Urinary bladder (tissue), 4 donors: ENCODE measurements around the gene ACSF3. TPM values are rescaled to one million over a fixed set of nuclear protein-coding genes. Genes with fewer than 3 reads are reported as not detected.
"Not testable (repeated sequence)": the region's sequence is repeated elsewhere in the genome, so short reads cannot be mapped to it uniquely, and the experiment has no call there.

Experiments used
- DNase-seq: peaks from one replicate; pipeline ENCODE4 v3.0.0-alpha.2; 2015; ENCODE audit errors: extremely low spot score
- H3K27ac ChIP-seq: one replicate; pipeline ENCODE4 v1.5.1; 2013; ENCODE audit warnings: low read depth, mild to moderate bottlenecking, moderate library complexity
- H3K36me3 ChIP-seq: one replicate; pipeline ENCODE4 v1.6.1; 2013; ENCODE audit warnings: mild to moderate bottlenecking, moderate library complexity; ENCODE audit not compliant: insufficient read depth
- H3K4me1 ChIP-seq: one replicate; pipeline ENCODE4 v1.6.1; 2013; ENCODE audit warnings: mild to moderate bottlenecking, moderate library complexity; ENCODE audit not compliant: insufficient read depth
- H3K4me3 ChIP-seq: one replicate; pipeline ENCODE4 v1.5.1; 2013; ENCODE audit warnings: low read depth, low read length
- WGBS: extraction: QIAGEN DNeasy Blood & Tissue Kit; methylation state at CpG from one replicate; pipeline ENCODE4 v1.1.7; 2013; 5-methylcytosine and 5-hydroxymethylcytosine counted together
- polyA plus RNA-seq: library from polyadenylated mRNA; stranded (reverse); fragments of 200-250 nt; gene quantifications from one replicate; pipeline ENCODE4 v1.2.3, GENCODE V29; 2013
- total RNA-seq: library from RNA; depleted of rRNA; stranded (reverse); fragments of >200 nt; gene quantifications from one replicate; pipeline ENCODE4 v1.2.3, GENCODE V29; 2014
- donor health status: healthy with polysubstance abuse.
- donor health status: healthy.

ACSF3 gene
- total and polyA plus RNA-seq, 2 donors: 19.1 to 19.7 TPM

DNA sequence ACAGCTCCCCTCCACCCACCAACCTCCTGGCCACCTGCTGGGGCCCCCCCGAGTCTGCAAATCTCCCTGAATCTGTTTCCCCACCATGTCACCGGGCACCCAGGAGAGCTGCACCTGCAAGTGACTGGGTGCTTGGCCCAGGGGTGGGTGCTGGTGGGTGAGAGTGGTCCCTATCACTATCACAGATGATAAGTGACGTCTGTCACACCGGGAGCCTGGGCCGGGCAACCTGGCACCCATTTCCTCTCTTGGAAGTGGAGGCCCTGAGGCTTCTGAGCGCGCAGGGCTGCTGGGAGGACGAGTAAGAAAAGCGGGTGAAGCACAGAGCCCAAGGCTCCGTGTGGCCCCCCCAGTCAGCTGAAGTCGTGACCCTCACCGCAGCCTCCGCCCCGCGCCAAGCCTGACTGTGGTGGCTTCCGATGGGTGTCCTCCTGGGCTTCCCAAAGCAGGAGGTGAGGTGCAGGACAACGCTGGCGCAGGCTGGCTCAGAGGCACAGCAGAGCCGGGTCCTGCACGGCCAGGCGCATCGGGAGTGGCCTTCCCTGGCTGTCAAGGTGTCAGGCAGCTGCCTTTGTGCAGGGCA is 21.0 kb upstream of the ACSF3 start:
- 71% methylated on average over 22 of the region's 22 CpGs for WGBS
- Histone ChIP-seq H3K4me3 (no peak overlapping the region), H3K4me1 (no peaks in the 10 kb centered on the region), H3K27ac (no peak overlapping the region), H3K36me3 (no peaks in the 10 kb centered on the region)
- no peak for DNase-seq

- Histone ChIP-seq H3K27ac (no peak overlapping the region), H3K4me1 (no peaks in the 10 kb centered on the region), H3K36me3 (no peaks in the 10 kb centered on the region), H3K4me3 (no peak overlapping the region)
- DNase-seq: no peak
- 89% methylated on average over 34 of the region's 34 CpGs for WGBS
Observed at GRCh38 chr16:89073346-89074071, 20.1 kb upstream of the ACSF3 start.

DNA sequence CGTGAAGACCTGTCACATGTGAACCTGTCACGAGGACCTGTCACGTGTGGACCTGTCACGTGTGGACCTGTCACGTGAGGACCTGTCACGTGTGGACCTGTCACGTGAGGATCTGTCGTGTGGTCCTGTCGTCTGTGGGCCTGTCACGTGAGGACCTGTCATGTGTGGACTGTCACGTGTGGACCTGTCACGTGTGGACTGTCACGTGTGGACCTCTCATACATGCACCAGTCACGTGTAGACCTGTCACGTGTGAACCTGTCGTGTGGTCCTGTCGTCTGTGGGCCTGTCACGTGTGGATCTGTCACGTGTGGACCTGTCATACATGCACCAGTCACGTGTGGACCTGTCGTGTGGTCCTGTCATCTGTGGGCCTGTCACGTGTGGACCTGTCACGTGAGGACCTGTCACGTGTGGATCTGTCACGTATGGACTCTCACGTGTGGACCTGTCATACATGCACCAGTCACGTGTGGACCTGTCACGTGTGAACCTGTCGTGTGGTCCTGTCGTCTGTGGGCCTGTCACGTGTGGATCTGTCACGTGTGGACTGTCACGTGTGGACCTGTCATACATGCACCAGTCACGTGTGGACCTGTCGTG is 19.5 kb upstream of the ACSF3 start:
- WGBS: 94% methylated on average over 35 of the region's 35 CpGs
- H3K4me1 ChIP-seq, DNase-seq, H3K36me3 ChIP-seq, H3K27ac ChIP-seq, H3K4me3 ChIP-seq: not testable (repeated sequence)

GRCh38 chr16:89074803-89075688 is 18.6 kb upstream of the ACSF3 start:
- no peak for DNase-seq
- H3K4me3 ChIP-seq: no peak overlapping the region
- no peak overlapping the region for H3K27ac ChIP-seq
- WGBS: 92% methylated on average over 37 of the region's 37 CpGs
- H3K36me3 ChIP-seq: no peaks in the 10 kb centered on the region
- no peaks in the 10 kb centered on the region for H3K4me1 ChIP-seq

GRCh38 chr16:89076159-89076558 is 17.5 kb upstream of the ACSF3 start:
- 87% methylated on average over 14 of the region's 14 CpGs for WGBS
- Histone ChIP-seq H3K27ac (no peak overlapping the region), H3K4me3 (no peak overlapping the region), H3K4me1 (no peaks in the 10 kb centered on the region), H3K36me3 (no peaks in the 10 kb centered on the region)
- DNase-seq: no peak

GRCh38 chr16:89077076-89077475 is 16.6 kb upstream of the ACSF3 start:
- DNase-seq: no peak
- Histone ChIP-seq H3K4me1 (no peaks in the 10 kb centered on the region), H3K4me3 (no peak overlapping the region), H3K36me3 (no peaks in the 10 kb centered on the region), H3K27ac (no peak overlapping the region)
- 87% methylated on average over 16 of the region's 16 CpGs for WGBS

DNA sequence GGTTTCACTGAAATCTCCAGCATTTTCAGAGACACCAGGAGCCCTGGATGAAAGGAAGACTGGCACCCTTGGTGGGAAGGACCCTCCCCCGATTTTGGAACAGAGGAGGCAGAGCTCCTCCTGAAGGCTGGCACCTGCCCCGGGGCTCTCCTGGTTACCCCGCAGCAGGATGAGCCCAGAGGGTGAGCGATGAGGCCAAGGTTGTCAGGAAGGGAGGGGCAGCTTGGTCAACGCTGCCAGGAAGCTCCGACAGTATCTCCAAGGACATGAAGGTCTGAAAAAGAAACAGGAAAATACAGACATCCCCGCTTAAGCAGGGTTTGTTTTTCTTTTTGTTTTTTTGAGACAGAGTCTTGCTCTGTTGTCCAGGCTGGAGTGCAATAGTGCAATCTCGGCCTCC is 15.5 kb upstream of the ACSF3 start:
- no peaks in the 10 kb centered on the region for H3K36me3 ChIP-seq
- no peak overlapping the region for H3K4me3 ChIP-seq
- DNase-seq: no peak
- H3K4me1 ChIP-seq: no peaks in the 10 kb centered on the region
- H3K27ac ChIP-seq: no peak overlapping the region
- WGBS: 59% methylated on average over 8 of the region's 8 CpGs

DNA sequence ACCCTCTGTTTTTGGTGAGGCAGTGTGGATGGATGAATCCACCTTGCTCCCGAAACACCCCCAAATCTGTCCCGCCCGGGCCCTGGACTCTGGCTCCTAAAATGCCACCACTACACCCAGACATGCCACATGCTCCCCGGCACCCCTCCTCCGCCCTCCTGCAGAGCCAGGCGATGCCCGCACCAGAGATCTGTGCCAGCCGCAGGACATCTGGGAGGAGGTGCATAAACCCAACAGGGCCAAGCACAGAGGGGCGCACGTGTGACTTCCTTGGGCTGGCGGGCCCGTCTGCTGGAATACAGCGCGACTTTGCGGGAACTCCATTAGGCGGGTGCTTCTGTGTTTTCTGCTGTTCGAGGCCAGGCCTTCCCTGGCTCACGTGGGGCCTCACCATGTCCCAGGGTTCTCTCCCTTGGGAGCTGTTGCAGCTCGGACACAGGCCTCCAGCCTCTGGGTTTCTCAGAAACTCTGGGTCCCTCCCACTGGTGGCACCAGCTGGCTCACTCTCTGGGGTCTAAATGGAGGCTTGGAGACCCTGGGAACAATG is 14.1 kb upstream of the ACSF3 start:
- 84% methylated on average over 19 of the region's 19 CpGs for WGBS
- Histone ChIP-seq H3K27ac (no peak overlapping the region), H3K4me3 (no peak overlapping the region), H3K4me1 (no peaks in the 10 kb centered on the region), H3K36me3 (no peaks in the 10 kb centered on the region)
- DNase-seq: no peak

DNA sequence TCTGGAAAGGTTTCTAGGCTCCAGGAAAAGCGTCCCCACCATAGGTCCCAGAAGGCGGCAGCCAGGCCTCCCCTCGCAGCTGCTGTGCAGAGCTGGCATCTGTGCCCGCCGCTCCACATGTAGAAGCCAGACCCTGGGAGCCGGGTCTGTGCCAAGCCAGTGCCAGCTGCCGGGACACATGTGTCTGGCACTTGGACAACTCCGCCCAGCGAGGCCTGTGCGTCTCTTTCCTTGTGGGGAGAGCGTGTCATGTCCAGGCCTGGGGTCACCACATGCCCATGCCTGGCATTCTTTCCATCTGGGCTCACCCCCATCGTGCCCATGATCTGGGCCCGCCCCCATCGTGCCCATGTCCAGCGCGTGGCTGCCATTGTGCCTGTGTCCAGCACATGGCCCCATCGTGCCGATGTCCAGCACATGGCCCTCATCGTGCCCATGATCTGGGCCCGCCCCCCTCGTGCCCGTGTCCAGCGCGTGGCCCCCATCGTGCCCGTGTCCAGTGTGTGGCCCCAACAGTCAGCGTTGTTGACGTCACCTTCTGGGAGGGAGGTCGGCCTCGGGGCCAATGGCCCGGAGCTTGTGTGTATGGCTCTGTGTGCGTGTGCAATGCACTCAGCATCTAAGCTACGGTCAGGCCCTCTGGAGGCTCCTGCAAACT is 13.3 kb upstream of the ACSF3 start:
- WGBS: 89% methylated on average over 33 of the region's 33 CpGs
- no peaks in the 10 kb centered on the region for H3K36me3 ChIP-seq
- DNase-seq: no peak
- no peaks in the 10 kb centered on the region for H3K4me1 ChIP-seq
- H3K4me3 ChIP-seq: no peak overlapping the region
- no peak overlapping the region for H3K27ac ChIP-seq

- WGBS: 84% methylated on average over 13 of the region's 13 CpGs
- Histone ChIP-seq H3K27ac (no peak overlapping the region), H3K36me3 (no peaks in the 10 kb centered on the region), H3K4me1 (no peaks in the 10 kb centered on the region), H3K4me3 (no peak overlapping the region)
- no peak for DNase-seq
Observed at GRCh38 chr16:89081556-89081955, 12.1 kb upstream of the ACSF3 start.

GRCh38 chr16:89084411-89084810 is 9.2 kb upstream of the ACSF3 start:
- DNase-seq: no peak
- no peak overlapping the region for H3K4me3 ChIP-seq
- H3K36me3 ChIP-seq: no peaks in the 10 kb centered on the region
- H3K4me1 ChIP-seq: no peaks in the 10 kb centered on the region
- 60% methylated on average over 12 of the region's 12 CpGs for WGBS
- no peak overlapping the region for H3K27ac ChIP-seq

DNA sequence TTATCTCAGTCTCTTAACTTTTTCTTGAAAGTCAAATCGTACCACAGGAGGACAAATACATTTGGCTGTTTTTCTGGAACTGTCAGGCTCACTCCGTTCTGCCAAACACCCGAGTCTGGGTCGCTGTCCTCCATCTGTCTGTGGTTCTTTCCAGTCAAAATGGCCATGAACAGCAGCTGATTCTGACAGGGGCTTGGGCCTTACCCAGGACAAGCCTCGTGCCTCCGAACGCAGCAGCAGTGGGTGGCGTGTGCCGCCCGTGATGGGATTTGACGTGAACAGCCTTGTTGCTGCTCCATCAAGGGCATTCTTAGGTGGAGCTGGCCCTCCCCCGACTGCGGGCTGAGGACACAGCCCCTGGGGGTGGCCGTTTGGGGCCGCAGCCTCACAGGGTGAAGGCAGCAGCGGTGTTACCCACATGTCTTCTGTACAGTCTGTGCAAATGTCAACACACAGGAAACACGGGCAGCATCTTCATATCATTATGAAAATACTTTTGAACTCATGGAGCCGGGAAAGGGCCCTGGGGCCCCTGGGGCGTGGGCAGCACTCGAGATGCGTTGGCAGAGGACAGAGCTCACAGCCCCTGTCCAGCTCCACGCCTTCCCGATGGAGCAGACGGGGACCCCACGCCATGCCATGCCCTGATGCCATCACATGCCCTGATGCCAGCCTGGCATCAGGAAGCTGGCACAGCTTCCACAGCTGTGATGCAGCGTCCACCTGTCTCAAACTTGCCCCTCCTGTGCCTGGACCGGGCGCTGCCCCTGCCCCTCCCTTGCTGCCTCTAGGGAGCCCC is 8.6 kb upstream of the ACSF3 start:
- H3K4me3 ChIP-seq: no peak overlapping the region
- 60% methylated on average over 28 of the region's 28 CpGs for WGBS
- H3K27ac ChIP-seq: no peak overlapping the region
- H3K4me1 ChIP-seq: no peaks in the 10 kb centered on the region
- no peaks in the 10 kb centered on the region for H3K36me3 ChIP-seq
- no peak for DNase-seq
